HG03103 (cell line): Measurements from ENCODE around the gene FBXL7.

ENCODE experiments used
- ATAC-seq: cut with Tn5 transposase; IDR thresholded peaks from one replicate; pipeline ENCODE4 v1.9.1; 2021; ENCODE audit warnings: low read depth; ENCODE audit not compliant: unreplicated experiment

The FBXL7 gene

DNA sequence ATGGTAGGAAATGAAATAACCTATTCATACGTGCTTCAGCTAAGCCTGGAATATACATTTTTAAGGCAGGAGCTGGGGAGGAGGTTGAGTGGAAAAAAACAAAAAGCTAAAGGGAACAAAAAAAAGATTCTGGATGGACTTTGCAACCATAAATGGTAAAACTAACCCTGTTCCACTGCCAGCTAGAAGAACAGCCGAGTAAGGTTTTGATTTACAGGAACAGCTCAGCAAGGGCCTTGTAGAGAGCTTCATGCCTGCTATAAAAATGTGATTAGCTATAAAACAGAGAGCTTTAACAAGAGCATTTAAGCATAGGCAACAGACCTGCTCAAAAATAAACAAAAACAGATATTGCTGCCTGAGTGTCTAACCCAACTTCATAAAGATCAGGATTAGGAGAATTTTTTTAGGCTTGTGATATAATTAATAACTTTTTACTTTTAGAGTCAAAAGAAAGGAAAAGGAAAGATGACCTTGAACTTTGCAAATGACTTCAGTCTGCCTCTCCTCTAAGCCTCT is 194.8 kb downstream of the FBXL7 start:
- no peak for ATAC-seq

DNA sequence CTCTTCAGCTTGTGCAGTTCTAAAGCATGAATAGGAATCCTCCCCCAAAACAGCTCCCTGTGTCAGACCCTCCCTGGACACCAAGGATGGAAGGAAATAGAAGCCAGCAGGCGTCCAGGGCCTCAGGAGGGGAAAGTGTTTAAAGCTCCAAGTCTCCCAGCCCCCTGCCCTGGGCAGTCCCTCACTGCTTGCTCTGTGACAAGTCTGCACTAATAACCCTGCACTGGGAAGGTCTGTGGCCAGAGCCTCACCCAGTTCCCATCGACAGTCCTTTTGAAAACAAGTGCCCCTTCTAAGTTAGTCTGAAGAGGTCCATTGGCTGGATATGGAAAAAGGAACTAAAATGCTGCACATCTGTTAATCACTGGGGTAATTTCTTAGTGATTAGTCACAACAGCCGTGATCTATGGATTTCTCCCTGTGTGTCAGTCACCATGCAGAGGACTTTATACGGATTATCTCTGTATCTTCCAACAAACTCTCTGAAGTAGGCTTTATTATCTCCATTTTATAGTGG is 195.3 kb downstream of the FBXL7 start:
- ATAC-seq = no peak

DNA sequence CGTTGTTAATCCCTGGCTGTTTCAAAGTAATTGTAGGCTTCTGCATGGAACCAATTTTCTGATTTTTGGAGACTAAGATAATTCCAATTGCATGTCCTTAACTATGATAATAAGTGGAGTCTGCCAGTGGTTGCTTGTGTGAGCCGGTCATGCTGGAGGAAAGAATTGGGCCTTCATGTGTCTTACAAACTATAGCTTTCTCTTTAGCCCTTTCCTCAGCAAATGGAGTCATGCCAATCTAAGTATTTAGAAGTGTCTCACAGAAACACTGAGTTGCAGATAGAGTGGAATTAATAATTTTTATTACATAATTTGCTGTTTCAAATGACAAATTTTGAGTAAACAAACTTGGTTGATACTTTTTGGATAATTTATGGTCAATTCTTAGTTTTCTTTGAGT is 200.4 kb downstream of the FBXL7 start:
- no peak for ATAC-seq

- no peak for ATAC-seq
These were observed 202.1 kb downstream of the FBXL7 start for GRCh38 chr5:15702102-15702501.

DNA sequence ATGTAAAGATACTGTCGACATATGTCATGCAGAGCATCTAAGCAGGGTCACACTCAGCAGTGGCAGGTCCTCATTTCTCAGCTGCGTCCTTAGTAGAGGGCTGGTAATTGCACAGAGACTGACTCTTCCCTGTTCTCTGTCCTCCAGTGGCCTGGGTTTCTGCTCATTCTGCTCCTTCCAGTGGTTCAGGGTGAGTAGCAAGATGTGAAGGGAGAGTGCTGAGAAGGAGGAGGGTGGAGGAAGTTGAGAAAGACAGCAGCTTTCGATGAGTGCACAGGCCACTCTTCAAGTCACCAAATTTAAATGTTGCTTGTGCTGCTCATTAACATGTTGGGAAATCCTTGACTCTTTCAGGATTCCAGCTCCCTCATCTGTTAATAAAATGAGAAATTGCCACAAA is 203.9 kb downstream of the FBXL7 start:
- no peak for ATAC-seq

DNA sequence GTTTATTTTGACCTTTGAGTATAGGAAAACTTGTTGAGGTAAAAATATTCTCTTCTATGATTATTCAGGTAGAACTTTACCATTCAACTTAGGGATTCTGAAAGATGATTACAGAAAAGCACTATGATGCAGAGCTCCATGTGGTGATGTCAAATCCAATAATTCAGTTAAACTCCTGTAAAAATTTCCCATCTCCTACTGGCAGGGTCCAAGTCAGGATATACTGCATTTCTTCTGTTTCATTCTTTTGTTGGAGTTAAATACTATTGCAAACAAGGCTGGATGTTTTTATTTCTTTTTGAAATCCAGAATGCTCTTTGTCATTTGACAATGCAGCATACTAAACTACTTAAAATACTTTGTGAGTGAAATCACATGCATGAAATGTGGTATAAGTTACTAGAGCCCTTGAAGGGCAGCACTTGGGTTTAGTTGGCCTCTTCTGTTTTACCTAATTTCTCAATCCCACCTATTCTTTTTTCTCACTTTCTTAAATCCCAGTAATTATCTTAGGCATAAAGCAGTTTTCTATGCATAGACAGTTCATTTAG is 204.5 kb downstream of the FBXL7 start:
- ATAC-seq = no peak

DNA sequence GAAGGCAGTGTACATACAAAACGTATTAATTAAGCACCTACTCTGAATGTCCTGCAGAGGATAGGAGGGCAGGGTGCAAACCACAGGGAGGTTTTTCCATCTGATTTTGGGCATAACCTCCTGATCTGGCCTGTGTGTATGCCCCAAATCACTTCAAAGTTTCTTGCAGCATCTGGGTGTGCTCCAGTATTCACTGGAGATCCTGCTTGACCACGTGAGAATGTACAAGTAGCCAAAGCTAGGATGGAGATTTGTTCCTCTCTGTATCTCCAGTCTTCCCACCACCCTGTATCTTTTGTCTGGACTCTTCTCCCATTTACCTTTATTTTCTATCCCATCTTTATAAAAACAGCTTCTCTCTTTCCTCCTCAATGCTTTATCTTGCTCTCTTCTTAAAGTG is 207.7 kb downstream of the FBXL7 start:
- ATAC-seq = no peak

DNA sequence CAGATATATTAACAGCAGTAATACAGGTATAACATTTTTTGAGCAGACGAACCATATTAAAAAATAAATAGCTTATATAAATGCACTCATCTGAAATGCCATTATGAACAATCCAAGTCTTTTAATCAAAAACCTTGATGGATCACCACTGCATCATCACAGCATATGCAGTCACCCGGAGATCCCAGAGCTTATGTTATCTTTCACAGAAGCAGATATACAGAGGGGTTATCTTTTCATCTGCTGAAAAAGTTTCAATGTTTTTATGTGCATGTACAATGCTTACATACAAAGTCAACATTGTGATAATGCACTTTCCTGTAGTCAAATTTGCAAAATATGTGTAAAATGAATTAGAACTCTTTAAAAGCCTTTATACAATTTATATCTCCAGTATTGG is 211.9 kb downstream of the FBXL7 start:
- no peak for ATAC-seq

GRCh38 chr5:15715535-15715934 is 215.6 kb downstream of the FBXL7 start:
- ATAC-seq = no peak

- ATAC-seq = no peak
These were observed 216.0 kb downstream of the FBXL7 start for GRCh38 chr5:15715967-15716366.

GRCh38 chr5:15717001-15717400 is 217.0 kb downstream of the FBXL7 start:
- no peak for ATAC-seq

DNA sequence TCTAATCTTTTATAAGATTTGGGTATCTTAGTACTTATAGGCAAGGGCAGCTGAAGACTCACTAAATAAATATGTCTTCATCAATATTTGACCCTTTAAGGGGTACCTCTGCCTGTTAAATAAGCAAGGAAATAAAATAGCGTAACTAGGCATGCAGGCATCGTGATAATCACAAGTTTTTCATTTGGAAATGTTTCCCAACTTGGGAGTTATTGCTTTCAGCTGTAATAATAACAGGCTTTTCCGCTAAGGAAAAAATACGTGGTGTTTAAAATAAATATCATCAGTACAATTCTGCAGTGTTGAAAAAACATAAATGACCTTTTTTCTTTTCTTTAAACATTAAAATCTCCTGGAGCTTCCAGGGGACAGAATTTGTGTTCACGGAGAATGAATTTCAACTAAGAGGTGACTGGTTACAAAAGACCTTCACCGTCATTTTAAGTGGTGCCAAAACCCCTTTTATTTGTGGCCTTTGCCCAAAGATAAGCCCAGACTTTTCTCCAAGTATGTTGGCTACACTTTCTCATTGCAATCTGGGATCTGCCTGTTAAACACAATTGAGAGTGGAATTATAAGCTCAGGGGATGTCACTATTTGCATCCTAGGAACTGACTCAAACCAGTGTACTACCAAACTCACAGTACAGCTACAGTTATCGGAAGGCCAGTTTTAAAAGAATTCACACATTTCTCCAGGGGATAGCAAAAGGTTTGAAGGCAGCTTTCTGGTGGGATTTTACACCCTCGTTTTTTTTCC is 218.6 kb downstream of the FBXL7 start:
- ATAC-seq = no peak

- ATAC-seq = no peak
These were observed 219.8 kb downstream of the FBXL7 start for GRCh38 chr5:15719784-15720183.

GRCh38 chr5:15720515-15720914 is 220.5 kb downstream of the FBXL7 start:
- no peak for ATAC-seq

GRCh38 chr5:15722305-15722704 is 222.3 kb downstream of the FBXL7 start:
- no peak for ATAC-seq

GRCh38 chr5:15727375-15727774 is 227.4 kb downstream of the FBXL7 start:
- ATAC-seq = no peak

GRCh38 chr5:15728811-15729210 is 228.8 kb downstream of the FBXL7 start:
- no peak for ATAC-seq

- no peak for ATAC-seq
These were observed 231.7 kb downstream of the FBXL7 start for GRCh38 chr5:15731699-15732098.

DNA sequence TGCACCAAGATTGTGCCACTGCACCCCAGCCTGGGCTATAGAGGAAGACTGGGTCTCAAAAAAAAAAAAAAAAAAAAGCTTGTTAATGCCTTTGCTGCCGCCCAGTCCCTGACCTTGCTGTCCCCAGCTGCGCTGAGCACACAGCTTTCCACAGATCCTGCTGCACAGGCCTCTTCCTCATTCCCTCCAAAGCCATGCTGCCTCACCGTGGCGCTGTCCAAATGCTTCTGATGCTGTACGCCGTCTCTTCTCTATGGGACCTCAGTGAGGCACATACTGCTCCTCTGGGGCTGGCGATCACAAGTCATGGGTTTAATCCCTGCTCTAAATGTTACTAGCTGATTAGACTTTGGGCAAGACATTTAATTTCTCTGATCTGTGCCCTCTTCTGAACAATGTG is 234.1 kb downstream of the FBXL7 start:
- no peak for ATAC-seq

GRCh38 chr5:15737036-15737821 is 237.2 kb downstream of the FBXL7 start:
- no peak for ATAC-seq
